RWPE1 (cell line): ENCODE results near the gene GLB1L3.

Experiments used
- CTCF ChIA-PET: fragments of 350-600 bp; sonication (Branson Sonifier 250); formaldehyde crosslinking; extraction: SDS; loops from one replicate; lab custom pipeline; 2021; lab: Yijun Ruan, JAX
- POLR2A ChIA-PET: fragments of 400-600 bp; formaldehyde crosslinking; extraction: SDS; loops from one replicate; lab custom pipeline; 2020; ENCODE audit warnings: antibody characterized with exemption; ENCODE audit not compliant: low non-redundant PET; lab: Yijun Ruan, JAX
- DNase-seq: peaks from one replicate; pipeline ENCODE4 v3.0.0; 2012; ENCODE audit warnings: low spot score
- H3K27ac ChIP-seq: fragments of 450-650 bp; 2 replicates; pipeline ENCODE4 v1.5.1; 2017
- CTCF ChIP-seq: fragments of 450-650 bp; conservative IDR thresholded peaks from 2 replicates; pipeline ENCODE4 v1.5.1; 2017; ENCODE audit warnings: low read depth, mild to moderate bottlenecking

GLB1L3 gene

DNA sequence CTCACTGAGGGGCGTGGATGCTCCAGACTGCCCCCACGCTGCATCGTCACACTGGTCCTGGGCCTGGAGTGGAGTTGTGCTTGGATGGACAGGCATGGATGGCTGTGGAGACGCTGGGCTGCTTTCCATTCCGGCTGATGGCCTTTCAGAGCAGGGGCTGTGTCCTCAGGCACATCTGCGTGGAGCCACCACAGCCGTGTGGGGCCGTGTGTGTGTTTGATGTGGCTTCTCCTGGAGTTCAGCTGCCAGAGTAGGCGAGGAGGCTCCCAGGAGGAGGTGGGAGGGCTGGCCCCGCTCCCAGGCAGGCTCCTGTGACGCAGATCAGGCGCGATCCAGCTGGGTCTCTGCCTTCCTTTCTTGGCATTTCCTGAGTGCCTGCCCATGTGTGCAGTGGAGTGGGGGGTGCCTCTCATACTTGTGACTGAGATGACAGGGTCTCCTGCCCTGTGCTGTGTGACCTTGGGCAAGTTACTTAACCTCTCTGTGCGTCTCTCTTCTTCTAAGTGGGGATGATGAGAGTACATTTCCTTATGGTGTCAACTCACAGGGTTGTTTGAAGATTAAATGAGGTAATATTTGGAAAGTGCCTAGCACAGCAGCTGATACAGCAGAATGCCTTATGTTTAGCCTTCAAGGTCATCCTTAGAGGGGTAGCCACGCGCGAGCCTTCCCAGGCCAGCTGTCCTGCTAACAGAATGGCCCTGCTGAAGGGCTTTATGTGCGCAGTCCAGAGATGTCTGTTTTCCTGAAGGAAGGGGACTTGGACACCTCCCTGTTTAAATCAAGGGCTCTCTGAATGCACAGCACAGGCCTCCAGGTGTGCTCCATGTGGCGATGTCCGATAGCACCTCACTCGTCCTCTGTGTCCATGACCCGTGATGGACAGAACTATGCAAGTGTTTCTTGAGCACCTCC is 89.1 kb downstream of the GLB1L3 start:
- H3K27ac ChIP-seq: no peak overlapping the region
- TF ChIP-seq CTCF: no peak
- no peak for DNase-seq
- POLR2A ChIA-PET: no interaction called here
- CTCF ChIA-PET: no interaction called here

- DNase-seq: no peak
- no peak for TF ChIP-seq CTCF
- H3K27ac ChIP-seq: no peak overlapping the region
- ChIA-PET CTCF (interaction anchor here (0.7 kb wide), 1 partner anchor 472 kb away, joined by 3 read pairs; no protein-coding TSS in a partner anchor), POLR2A (no interaction called here)
Observed at GRCh38 chr11:134366254-134366653, 90.1 kb downstream of the GLB1L3 start.

- no peak for DNase-seq
- no peak overlapping the region for H3K27ac ChIP-seq
- ChIA-PET POLR2A (no interaction called here), CTCF (no interaction called here)
- no peak for TF ChIP-seq CTCF
Observed at GRCh38 chr11:134367781-134368180, 91.6 kb downstream of the GLB1L3 start.
